ENCODE data around the gene IQSEC1. TPM values are rescaled to one million over a fixed set of nuclear protein-coding genes. Genes with fewer than 3 reads are reported as not detected.

The IQSEC1 gene
- total and polyA plus RNA-seq, 9 of the 15 experiments (the other 6 are each of a cell fraction or from before 2014, with no cell fraction given) = 0.56 to 39.0 (median 6.8) TPM

GRCh38 chr3:13013151-13013561 is 60.1 kb downstream of the IQSEC1 start (continued):
- 0 out of 2 replicates have a peak, but pooled peaks have one; percentile 8 for TF ChIP-seq JUND (IDR thresholded peaks at IDR 0.05; ENCODE audit: borderline replicate concordance, low read depth, low read length)
- no peak for TF ChIP-seq JUND (tag; IDR thresholded peaks at IDR 0.05; ENCODE audit: borderline replicate concordance, low read depth, low read length)
- TF ChIP-seq E4F1 (CRISPR knock-in tag; IDR thresholded peaks at IDR 0.05; ENCODE audit: borderline replicate concordance) = no peak
- TF ChIP-seq ZNF668 (CRISPR knock-in tag; IDR thresholded peaks at IDR 0.05) = no peak
- TF ChIP-seq MAX (CRISPR knock-in tag; IDR thresholded peaks at IDR 0.05) = 0 out of 2 replicates have a peak, but pooled peaks have one; percentile 43
- TF ChIP-seq LCOR (CRISPR knock-in tag; IDR thresholded peaks at IDR 0.05) = peak; percentile 90
- no peak for TF ChIP-seq CHCHD3 (CRISPR knock-in tag; IDR thresholded peaks at IDR 0.05)
- no peak for TF ChIP-seq MEIS2 (IDR thresholded peaks at IDR 0.05; ENCODE audit: partially characterized antibody)
- no peak for TF ChIP-seq FOSL1 (tag; conservative IDR thresholded peaks at IDR 0.05)
- TF ChIP-seq NBN (IDR thresholded peaks at IDR 0.05; ENCODE audit: low read depth) = no peak
- no peak for TF ChIP-seq RNF2 (IDR thresholded peaks at IDR 0.05)
- peak; percentile 63; the same call in 1 of the 2 replicates for TF ChIP-seq BCOR (IDR thresholded peaks at IDR 0.05)
- TF ChIP-seq ZNF197 (CRISPR knock-in tag; IDR thresholded peaks at IDR 0.05; ENCODE audit: low read depth) = no peak
- no peak for TF ChIP-seq PTBP1 (IDR thresholded peaks at IDR 0.05; ENCODE audit: low read depth, low read length)
- TF ChIP-seq BACH1 (tag; IDR thresholded peaks at IDR 0.05) = no peak
- TF ChIP-seq BRCA1 (IDR thresholded peaks at IDR 0.05) = no peak
- TF ChIP-seq BRCA1 (CRISPR knock-in tag; IDR thresholded peaks at IDR 0.05) = no peak
- TF ChIP-seq ILK (tag; IDR thresholded peaks at IDR 0.05; ENCODE audit: borderline replicate concordance, low read depth) = no peak
- no peak for TF ChIP-seq TAF9B (IDR thresholded peaks at IDR 0.05; ENCODE audit: partially characterized antibody)
- no peak for TF ChIP-seq KAT8 (IDR thresholded peaks at IDR 0.05; ENCODE audit: low read depth)
- no peak for TF ChIP-seq RFX5 (IDR thresholded peaks at IDR 0.05; ENCODE audit: low read depth, low read length)
- TF ChIP-seq ZNF609 (CRISPR knock-in tag; IDR thresholded peaks at IDR 0.05; ENCODE audit: borderline replicate concordance) = peak; percentile 67; the same call in 1 of the 2 replicates
